GM12878 (cell line): ENCODE results near the gene PTPRD. TPM values are rescaled to one million over a fixed set of nuclear protein-coding genes. Genes with fewer than 3 reads are reported as not detected.

Experiments
- ATAC-seq: fragments of 200-7000 bp; cut with Tn5 transposase; 3 replicates; pipeline ENCODE4 v1.9.1; 2020; ENCODE audit warnings: mild to moderate bottlenecking, moderate library complexity
- BruUV-seq: library from RNA; stranded (reverse); fragments of 400-500 nt; replicated peaks from 2 replicates; lab custom pipeline; 2021; lab: Mats Ljungman, UMichigan
- CTCF ChIA-PET: fragments of 300-600 bp; sonication (Branson Sonifier 250); formaldehyde crosslinking; extraction: SDS; loops from one replicate; lab custom pipeline; 2021; ENCODE audit warnings: inconsistent platforms; lab: Yijun Ruan, JAX
- POLR2A ChIA-PET: fragments of 350-600 bp; formaldehyde crosslinking; extraction: SDS; loops from one replicate; lab custom pipeline; 2021; ENCODE audit warnings: inconsistent platforms; lab: Charles Lee
- RAD21 ChIA-PET: fragments of 300-600 bp; sonication (Branson Sonifier 250); formaldehyde crosslinking; loops from one replicate; lab custom pipeline; 2023; ENCODE audit warnings: antibody characterized with exemption; ENCODE audit not compliant: unreplicated experiment; lab: Charles Lee
- SMC1A ChIA-PET: fragments of 300-600 bp; sonication (Branson Sonifier 250); formaldehyde crosslinking; loops from one replicate; lab custom pipeline; 2023; ENCODE audit not compliant: unreplicated experiment, uncharacterized antibody; lab: Charles Lee
- DNase-seq: peaks from one replicate; pipeline ENCODE4 v3.0.0-alpha.2; 2011; ENCODE audit warnings: low read depth, low spot score
- FAIRE-seq: peaks from 3 replicates; lab custom pipeline; 2011; peaks lifted over from hg19 to GRCh38; lab: Jason Lieb, UNC
- H2AFZ ChIP-seq: 2 replicates; pipeline ENCODE4 v1.6.0; 2011; ENCODE audit warnings: low read depth, low read length, control low read depth; ENCODE audit not compliant: control insufficient read depth
- H3K27ac ChIP-seq: 2 replicates; pipeline ENCODE4 v1.5.1; 2011; ENCODE audit warnings: control low read depth; ENCODE audit not compliant: control insufficient read depth, insufficient read depth
- H3K27me3 ChIP-seq, 2 experiments: replicated peaks in 1 of 2; 2 replicates each; pipeline versions ENCODE4 v1.6.0 to v1.6.1; 2011; ENCODE audit warnings: low read length in 1 of 2; ENCODE audit not compliant: control insufficient read depth in 2 of 2, insufficient read depth in 2 of 2
- H3K36me3 ChIP-seq, 2 experiments: 2 replicates each; pipeline ENCODE4 v1.5.1; 2011; ENCODE audit warnings: low read length in 1 of 2; ENCODE audit not compliant: control insufficient read depth in 2 of 2, insufficient read depth in 2 of 2
- H3K4me1 ChIP-seq: 2 replicates; pipeline ENCODE4 v1.6.1; 2011; ENCODE audit warnings: mild to moderate bottlenecking, low read length, moderate library complexity, mixed read lengths; ENCODE audit not compliant: control insufficient read depth, insufficient read depth
- H3K4me2 ChIP-seq: 2 replicates; pipeline ENCODE4 v1.6.0; 2011; ENCODE audit warnings: control low read depth; ENCODE audit not compliant: control insufficient read depth, insufficient read depth
- H3K4me3 ChIP-seq: fragments of 200-600 bp; sonication (generic); 2 replicates; pipeline ENCODE4 v1.5.1; 2016
- H3K79me2 ChIP-seq: 2 replicates; pipeline ENCODE4 v1.6.0; 2011; ENCODE audit warnings: low read length; ENCODE audit not compliant: control insufficient read depth, insufficient read depth
- H3K9ac ChIP-seq: 2 replicates; pipeline ENCODE4 v1.8.0; 2011; ENCODE audit warnings: low read length, control low read depth, mixed read lengths; ENCODE audit not compliant: control insufficient read depth, insufficient read depth
- H3K9me3 ChIP-seq: replicated peaks from 3 replicates; pipeline ENCODE4 v1.5.1; 2011; ENCODE audit warnings: mild to moderate bottlenecking, low read length; ENCODE audit not compliant: control insufficient read depth, insufficient read depth
- H4K20me1 ChIP-seq: 2 replicates; pipeline ENCODE4 v1.6.0; 2011; ENCODE audit not compliant: control insufficient read depth, insufficient read depth
- ESRRA ChIP-seq: IDR thresholded peaks from 2 replicates; pipeline ENCODE4 v1.6.1; 2012; ENCODE audit warnings: mild to moderate bottlenecking, low read length, improper control_type of control experiment
- ETV6 ChIP-seq, 2 experiments: fragments of 450-650 bp in 1 of 2; IDR thresholded peaks in 1 of 2; conservative IDR thresholded peaks in 1 of 2; 2 replicates each; pipeline ENCODE4 v1.6.1; 2014; ENCODE audit warnings: antibody characterized with exemption in 1 of 2, borderline replicate concordance in 1 of 2, low read depth in 1 of 2, mild to moderate bottlenecking in 1 of 2, moderate library complexity in 1 of 2
- EZH2 ChIP-seq: IDR thresholded peaks from 2 replicates; pipeline ENCODE4 v1.6.1; 2012; ENCODE audit warnings: low read depth, mild to moderate bottlenecking, control low read depth, inconsistent platforms, low read length, borderline replicate concordance; ENCODE audit not compliant: control insufficient read depth
- FOXK2 ChIP-seq: fragments of 450-650 bp; IDR thresholded peaks from 2 replicates; pipeline ENCODE4 v1.6.1; 2017; ENCODE audit warnings: mild to moderate bottlenecking, moderate library complexity
- HCFC1 ChIP-seq: fragments of 150-350 bp; IDR thresholded peaks from 2 replicates; pipeline ENCODE4 v1.6.1; 2014; ENCODE audit warnings: low read length
- IRF4 ChIP-seq: IDR thresholded peaks from 2 replicates; pipeline ENCODE4 v1.6.1; 2011; ENCODE audit warnings: low read depth, low read length
- MAX ChIP-seq: IDR thresholded peaks from 2 replicates; pipeline ENCODE4 v1.6.1; 2012; ENCODE audit warnings: low read depth, low read length, improper control_type of control experiment
- MEF2B ChIP-seq: fragments of 450-650 bp; IDR thresholded peaks from 2 replicates; pipeline ENCODE4 v1.6.1; 2018; ENCODE audit warnings: mild to moderate bottlenecking, moderate library complexity; ENCODE audit not compliant: partially characterized antibody, poor library complexity, severe bottlenecking
- RAD51 ChIP-seq: fragments of 450-650 bp; IDR thresholded peaks from 2 replicates; pipeline ENCODE4 v1.6.1; 2016; ENCODE audit warnings: moderate library complexity, mild to moderate bottlenecking, inconsistent platforms
- SP1 ChIP-seq: IDR thresholded peaks from one replicate; pipeline ENCODE4 v1.6.1; 2011; ENCODE audit warnings: low read depth, low read length
- STAT3 ChIP-seq: IDR thresholded peaks from 2 replicates; pipeline ENCODE4 v1.6.1; 2011; ENCODE audit warnings: low read depth, low read length, improper control_type of control experiment
- USF1 ChIP-seq: IDR thresholded peaks from 2 replicates; pipeline ENCODE4 v1.6.1; 2011; ENCODE audit warnings: borderline replicate concordance, low read depth, mild to moderate bottlenecking, moderate library complexity, mixed read lengths, low read length; ENCODE audit not compliant: insufficient read depth; ENCODE audit errors: extremely low read length
- WGBS: methylation state at CpG from one replicate; pipeline ENCODE4 v1.1.6; 2016; ENCODE audit warnings: low lambda C conversion rate; ENCODE audit not compliant: insufficient replicate concordance, insufficient coverage; ENCODE audit errors: missing lambda C conversion rate; 5-methylcytosine and 5-hydroxymethylcytosine counted together
- in situ Hi-C: fragments of 300-500 bp; cut with MboI; formaldehyde crosslinking; loops from 9 replicates; pipeline ENCODE4 v1.14.3; 2018; ENCODE audit warnings: mixed read lengths
- intact Hi-C: fragments of 100-400 bp; cut with micrococcal nuclease; formaldehyde crosslinking; loops from one replicate; pipeline ENCODE4 v1.14.2; 2022; ENCODE audit not compliant: unreplicated experiment
- polyA plus RNA-seq, 11 experiments: library from polyadenylated mRNA; depleted of rRNA in 4 of 11; unstranded in 6 of 11; stranded (reverse) in 5 of 11; fragments of >200 nt; fragmentation: Nextera tagmentation in 4 of 11; fragmentation: Illumina TruSeq in 1 of 11; extraction: Ambion mirVana in 4 of 11; extraction: Trizol in 1 of 11; gene quantifications; 1 replicate in 1 of 11; 2 replicates in 10 of 11; pipeline versions ENCODE4 v1.2.1 to v1.2.3, GENCODE V29; 2011 to 2016; ENCODE audit warnings: inconsistent platforms in 2 of 11, missing spikeins in 2 of 11, low read depth in 1 of 11
- total RNA-seq, 4 experiments: library from RNA; depleted of rRNA in 3 of 4; stranded (reverse); fragments of >200 nt in 3 of 4; fragmentation: Illumina TruSeq in 1 of 4; extraction: Trizol in 1 of 4; gene quantifications; 2 replicates each; pipeline versions ENCODE4 v1.2.1 to v1.2.3, GENCODE V29; 2013 to 2021

The PTPRD gene
- total and polyA plus RNA-seq, 10 of the 15 experiments (the other 5 are each of a cell fraction or from before 2014, with no cell fraction given), result under 0.01 to 0.05 (median 0.01) TPM; not detected in 7

DNA sequence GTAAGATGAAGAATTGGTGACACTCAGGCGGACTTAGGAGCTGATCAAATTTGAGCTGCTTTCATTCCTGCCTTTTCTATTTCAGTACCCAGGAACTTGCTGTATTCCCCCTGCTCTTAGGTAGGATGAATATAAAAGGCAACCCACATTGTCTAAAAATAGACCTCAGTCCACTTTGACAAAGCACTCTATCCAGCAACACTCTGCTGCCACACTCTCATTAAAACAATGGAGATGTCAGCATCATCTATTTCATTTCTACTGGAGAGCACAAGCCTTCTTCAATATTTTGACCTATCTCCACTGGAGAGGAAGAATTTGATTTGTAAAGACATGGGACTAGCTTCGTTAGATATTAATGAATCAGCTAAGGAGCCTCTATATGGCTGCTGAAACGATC, 468.4 kb downstream of the PTPRD start:
- intact Hi-C loops (no loop called here), in situ Hi-C loops (no loop called here)
- ChIA-PET SMC1A (no interaction called here), CTCF (no interaction called here), RAD21 (no interaction called here), POLR2A (no interaction called here)
- no peak for TF ChIP-seq ETV6 (conservative IDR thresholded peaks at IDR 0.05 in 1 of 2, IDR thresholded peaks at IDR 0.05 in 1 of 2; ENCODE audit: borderline replicate concordance in 1 of 2, low read depth in 1 of 2)
- TF ChIP-seq RAD51, result no peak
- TF ChIP-seq MEF2B, result no peak
- no peak for TF ChIP-seq USF1
- BruUV-seq, result no TSS peak
- H3K4me1 ChIP-seq, result no peaks in the 10 kb centered on the region
- no peak overlapping the region for H3K9ac ChIP-seq
- H3K79me2 ChIP-seq, result no peaks in the 10 kb centered on the region
- DNase-seq, result no peak
- H3K4me3 ChIP-seq, result no peak overlapping the region
- no peak for ATAC-seq
- no peaks in the 10 kb centered on the region for H3K9me3 ChIP-seq
- H3K27ac ChIP-seq, result no peak overlapping the region
- WGBS, result 12% methylated on average over 3 of the region's 3 CpGs
- no peak for FAIRE-seq
- H2AFZ ChIP-seq, result no peak overlapping the region
- H3K4me2 ChIP-seq, result no peak overlapping the region
- no peaks in the 10 kb centered on the region for H4K20me1 ChIP-seq
- no peaks in the 10 kb centered on the region for H3K27me3 ChIP-seq
- H3K36me3 ChIP-seq, result no peaks in the 10 kb centered on the region

DNA sequence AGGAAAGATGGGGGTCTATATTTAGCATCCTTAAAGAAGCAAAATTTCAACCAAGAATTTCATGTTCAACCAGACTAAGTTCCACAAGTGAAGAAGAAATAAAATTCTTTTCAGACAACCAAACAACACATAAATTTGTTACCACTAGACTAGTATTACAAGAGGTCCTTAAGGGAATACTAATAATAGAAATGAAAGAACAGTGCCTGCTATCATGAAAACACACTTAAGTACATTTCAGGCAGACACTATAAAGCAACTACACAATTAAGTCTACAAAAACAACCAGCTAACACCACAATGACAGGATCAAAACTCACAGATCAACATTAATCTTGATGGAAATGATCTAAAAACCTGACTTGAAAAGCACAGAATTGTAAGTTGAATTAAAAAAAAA, 477.2 kb downstream of the PTPRD start:
- Histone ChIP-seq H3K27ac (no peak overlapping the region), H3K9me3 (no peaks in the 10 kb centered on the region), H3K36me3 (no peaks in the 10 kb centered on the region), H3K4me1 (no peaks in the 10 kb centered on the region), H3K27me3 (no peaks in the 10 kb centered on the region), H2AFZ (no peak overlapping the region), H4K20me1 (no peaks in the 10 kb centered on the region), H3K4me2 (no peak overlapping the region), H3K4me3 (no peak overlapping the region), H3K9ac (no peak overlapping the region), H3K79me2 (no peaks in the 10 kb centered on the region)
- ChIA-PET CTCF (no interaction called here), SMC1A (no interaction called here), POLR2A (no interaction called here), RAD21 (no interaction called here)
- ATAC-seq (no peak), DNase-seq (no peak), FAIRE-seq (no peak)
- intact Hi-C loops, result no loop called here
- in situ Hi-C loops, result no loop called here
- no peak for TF ChIP-seq IRF4
- no peak for TF ChIP-seq SP1
- TF ChIP-seq HCFC1, result no peak
- TF ChIP-seq EZH2, result no peak
- TF ChIP-seq ESRRA, result no peak
- TF ChIP-seq STAT3, result no peak
- TF ChIP-seq FOXK2, result no peak
- no peak for TF ChIP-seq MAX
- no TSS peak for BruUV-seq
